ENCODE results near the gene CACNB2. TPM values are rescaled to one million over a fixed set of nuclear protein-coding genes. Genes with fewer than 3 reads are reported as not detected.

Gene CACNB2
- total RNA-seq, 6 experiments from 2014 or later: not detected

- Mint-ChIP-seq H3K27ac (no peak overlapping the region), H3K4me1 (ENCODE audit: low read depth) (peaks cover 39% of the 10 kb centered on the region), H3K27me3 (ENCODE audit: insufficient read depth) (no peaks in the 10 kb centered on the region; the same call in 1 of the 2 replicates), H3K4me3 (no peak overlapping the region), H3K9me3 (no peaks in the 10 kb centered on the region), H3K36me3 (ENCODE audit: low read depth) (no peaks in the 10 kb centered on the region)
- no peak for DNase-seq
- no peak for TF ChIP-seq CTCF (IDR thresholded peaks at IDR 0.05)
Observed at GRCh38 chr10:18231480-18231879, 91.3 kb downstream of the CACNB2 start.

GRCh38 chr10:18233775-18234174 is 93.6 kb downstream of the CACNB2 start:
- 0 out of 2 replicates have a peak, but pooled peaks have one; percentile 15 for TF ChIP-seq CTCF (IDR thresholded peaks at IDR 0.05)
- no peaks in the 10 kb centered on the region; the same call in 1 of the 2 replicates for H3K27me3 Mint-ChIP-seq (ENCODE audit: insufficient read depth)
- H3K36me3 Mint-ChIP-seq (ENCODE audit: low read depth): no peaks in the 10 kb centered on the region
- H3K4me3 Mint-ChIP-seq: no peak overlapping the region
- no peak overlapping the region for H3K27ac Mint-ChIP-seq
- no peaks in the 10 kb centered on the region for H3K9me3 Mint-ChIP-seq
- peaks cover 24% of the 10 kb centered on the region for H3K4me1 Mint-ChIP-seq (ENCODE audit: low read depth)
- DNase-seq: no peak

GRCh38 chr10:18235477-18235876 is 95.3 kb downstream of the CACNB2 start:
- Mint-ChIP-seq H3K27ac (no peak overlapping the region), H3K9me3 (no peaks in the 10 kb centered on the region), H3K4me3 (no peak overlapping the region), H3K4me1 (ENCODE audit: low read depth) (peaks cover 20% of the 10 kb centered on the region), H3K36me3 (ENCODE audit: low read depth) (no peaks in the 10 kb centered on the region), H3K27me3 (ENCODE audit: insufficient read depth) (no peaks in the 10 kb centered on the region; the same call in 1 of the 2 replicates)
- DNase-seq: no peak
- no peak for TF ChIP-seq CTCF (IDR thresholded peaks at IDR 0.05)

GRCh38 chr10:18236756-18237155 is 96.5 kb downstream of the CACNB2 start:
- no peak overlapping the region for H3K27ac Mint-ChIP-seq
- no peaks in the 10 kb centered on the region for H3K9me3 Mint-ChIP-seq
- no peak overlapping the region for H3K4me3 Mint-ChIP-seq
- H3K4me1 Mint-ChIP-seq (ENCODE audit: low read depth): peaks cover 13% of the 10 kb centered on the region
- no peak for TF ChIP-seq CTCF (IDR thresholded peaks at IDR 0.05)
- no peaks in the 10 kb centered on the region for H3K36me3 Mint-ChIP-seq (ENCODE audit: low read depth)
- peaks cover 2% of the 10 kb centered on the region; the same call in 1 of the 2 replicates for H3K27me3 Mint-ChIP-seq (ENCODE audit: insufficient read depth)
- no peak for DNase-seq

- Mint-ChIP-seq H3K9me3 (peaks cover 5% of the 10 kb centered on the region; the same call in 1 of the 2 replicates), H3K4me1 (ENCODE audit: low read depth) (peaks cover 9% of the 10 kb centered on the region), H3K36me3 (ENCODE audit: low read depth) (no peaks in the 10 kb centered on the region), H3K27me3 (ENCODE audit: insufficient read depth) (peaks cover 4% of the 10 kb centered on the region), H3K4me3 (no peak overlapping the region), H3K27ac (no peak overlapping the region)
- peak; percentile 30 for DNase-seq
- TF ChIP-seq CTCF (IDR thresholded peaks at IDR 0.05): peak; percentile 87
Observed at GRCh38 chr10:18238870-18239485, 98.8 kb downstream of the CACNB2 start.

All from HFFc6 (cell line).